Left kidney (tissue), 2 donors: Measurements from ENCODE around the gene NBEA. TPM values are rescaled to one million over a fixed set of nuclear protein-coding genes. Genes with fewer than 3 reads are reported as not detected.

Experiments used
- DNase-seq: peaks from one replicate; pipeline ENCODE4 v3.0.0-alpha.2; 2013
- polyA plus RNA-seq: library from polyadenylated mRNA; unstranded; fragments of 120-200 nt; gene quantifications from one replicate; pipeline ENCODE4 v1.2.1, GENCODE V29; 2013; ENCODE audit not compliant: insufficient read length

The NBEA gene
- polyA plus RNA-seq, 1 donor = 19.8 TPM

DNA sequence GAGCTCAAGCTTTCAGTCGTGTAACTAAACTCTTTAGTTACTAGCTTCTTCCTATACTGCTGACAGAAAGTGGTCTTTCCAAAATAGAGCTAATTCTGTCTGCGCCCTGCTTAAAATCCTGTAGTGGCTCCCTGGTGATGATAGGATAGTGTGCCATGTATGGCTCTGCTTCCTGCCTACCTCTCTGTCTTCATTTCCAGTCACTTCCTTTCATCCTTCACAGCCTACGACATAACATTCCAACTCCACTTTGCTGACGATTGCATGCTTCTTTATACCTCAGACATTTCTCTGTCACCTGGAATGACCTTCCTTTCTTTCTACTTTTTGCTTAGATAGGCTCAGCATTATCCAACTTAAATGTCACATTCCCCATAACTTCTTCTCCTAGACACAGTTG, 343.6 kb downstream of the NBEA start:
- no peak for DNase-seq

DNA sequence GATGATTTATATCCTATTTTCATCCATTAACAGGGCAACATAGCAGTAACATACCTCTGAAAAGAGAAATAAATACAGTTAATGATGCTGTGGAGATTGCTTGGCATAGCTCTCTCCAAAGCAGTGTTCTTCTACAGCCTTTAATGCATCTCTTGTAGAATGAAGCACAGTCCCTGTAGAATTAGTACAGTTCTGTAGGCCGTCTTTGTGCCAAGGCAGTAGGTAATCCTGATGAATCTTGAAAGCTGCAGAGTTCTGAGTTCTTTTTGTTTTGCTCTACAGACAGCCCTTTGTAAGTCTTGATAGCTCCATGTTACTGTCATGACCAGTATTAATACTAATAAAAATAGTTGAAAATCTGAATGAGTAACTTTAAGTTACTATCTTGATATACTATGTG, 350.3 kb downstream of the NBEA start:
- no peak for DNase-seq

DNA sequence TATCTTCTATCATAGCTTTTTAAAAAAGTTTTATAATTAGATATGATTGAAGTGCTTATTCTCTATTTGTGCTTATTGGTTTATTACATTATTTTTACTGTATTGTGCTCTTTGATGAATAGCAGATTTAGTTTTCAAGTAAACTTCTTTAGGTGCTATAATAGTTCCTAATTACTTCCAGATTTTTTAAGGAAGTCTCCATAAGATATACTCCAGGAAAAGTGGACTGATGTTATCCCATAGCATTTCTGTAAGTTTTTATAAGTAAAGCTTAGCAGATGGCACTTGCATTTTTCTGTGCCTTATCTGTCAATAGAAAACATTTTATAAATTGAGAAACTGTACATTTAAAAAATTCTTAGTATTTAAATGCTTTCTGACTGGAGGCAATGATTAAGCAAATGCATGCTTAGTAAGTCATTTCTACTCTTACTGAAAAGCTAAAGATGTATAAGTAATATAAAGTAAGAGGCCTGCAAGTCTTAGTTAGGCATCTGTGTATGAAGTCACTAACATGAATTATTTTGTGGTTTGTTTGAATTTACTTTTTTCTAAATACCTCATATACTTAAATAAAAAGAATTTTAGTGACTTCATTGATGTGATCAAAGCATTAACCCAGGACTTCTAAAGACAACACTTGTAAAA, 351.6 kb downstream of the NBEA start:
- DNase-seq = no peak

DNA sequence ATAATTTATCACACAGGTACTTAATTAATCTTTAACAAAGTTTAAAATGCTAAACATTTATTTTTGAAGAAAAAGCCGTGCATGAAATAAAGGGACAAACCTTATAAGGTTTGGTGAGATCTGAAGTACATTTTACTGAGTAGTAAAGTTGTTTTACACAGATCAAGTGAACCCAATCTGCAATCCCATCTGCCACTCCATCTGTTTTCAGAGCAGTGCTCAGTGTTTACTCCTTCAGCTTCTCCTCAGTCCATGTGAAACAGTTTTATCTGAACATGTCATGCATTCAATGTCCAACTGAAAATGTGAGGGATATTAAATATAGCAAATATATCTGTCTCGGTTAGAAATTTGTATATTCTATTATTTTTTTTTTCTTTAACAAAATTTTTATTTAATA, 367.6 kb downstream of the NBEA start:
- no peak for DNase-seq

DNA sequence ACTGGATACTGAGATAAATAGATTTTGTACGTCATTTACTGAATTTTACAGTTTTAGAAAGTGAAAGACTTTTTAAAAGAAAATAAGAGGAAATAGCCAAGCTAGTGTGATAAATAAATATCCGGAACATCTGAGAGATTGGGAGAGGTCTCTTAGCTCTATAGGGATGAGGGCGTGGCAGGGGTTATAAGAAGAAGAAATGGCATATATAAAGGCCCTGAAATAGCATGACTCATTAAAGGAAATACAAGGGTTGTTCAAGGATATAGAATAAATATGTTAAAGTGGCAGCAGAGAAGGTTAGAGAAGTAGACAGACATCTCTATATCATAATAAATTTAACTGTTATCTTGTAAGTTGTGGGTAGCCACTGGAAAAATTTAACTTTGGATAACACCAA, 390.1 kb downstream of the NBEA start:
- DNase-seq = no peak

DNA sequence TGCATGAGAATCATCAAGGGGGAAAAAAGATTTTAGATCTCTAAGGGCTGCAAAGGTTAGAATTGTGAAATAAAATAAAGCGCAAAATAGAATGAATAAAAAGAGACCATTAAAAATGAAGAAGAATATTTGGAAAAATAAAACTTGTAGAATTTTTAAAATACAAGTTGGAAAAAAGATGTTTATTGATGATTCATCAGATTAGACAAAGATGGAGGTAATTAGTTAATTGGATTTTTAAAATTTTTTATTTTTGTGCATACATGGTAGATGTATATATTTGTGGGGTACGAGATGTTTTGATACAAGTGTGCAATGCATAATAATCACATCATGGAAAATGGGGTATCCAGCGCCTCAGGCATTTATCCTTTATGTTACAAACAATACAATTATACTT, 391.1 kb downstream of the NBEA start:
- DNase-seq = no peak

DNA sequence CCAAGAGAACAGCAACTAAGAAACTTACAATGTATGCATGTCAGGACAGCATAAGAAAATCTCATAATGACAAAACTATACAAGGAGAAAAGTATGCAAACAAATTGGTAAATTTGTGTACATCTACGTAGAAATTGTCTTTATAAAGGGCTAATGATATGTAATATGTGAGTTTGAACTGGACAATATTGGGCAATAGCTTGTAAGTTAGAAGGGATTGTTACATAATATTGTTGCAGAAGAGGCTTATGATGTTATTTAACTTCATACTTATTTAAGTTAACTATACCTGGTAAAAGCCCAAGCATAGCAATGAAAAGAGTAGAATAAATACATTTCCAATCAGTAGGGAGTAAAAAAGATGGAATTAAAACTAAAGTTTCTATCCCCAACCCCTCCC, 400.4 kb downstream of the NBEA start:
- no peak for DNase-seq

DNA sequence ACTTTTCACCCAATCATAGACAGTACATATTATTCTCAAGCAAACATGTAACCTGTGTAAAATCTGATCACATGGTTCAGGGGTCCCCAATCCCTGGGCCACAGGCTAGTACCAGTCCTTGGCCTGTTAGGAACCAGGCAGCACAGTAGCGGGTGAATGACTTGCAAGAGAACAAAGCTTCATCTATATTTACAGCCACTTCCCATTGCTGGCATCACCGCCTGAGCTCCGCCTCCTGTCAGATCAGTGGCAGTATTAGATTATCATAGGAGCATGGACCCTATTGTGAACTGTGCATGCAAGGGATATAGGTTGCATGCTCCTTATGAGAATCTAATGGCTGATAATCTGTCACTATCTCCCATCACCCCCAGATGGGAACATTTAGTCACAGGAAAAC, 401.3 kb downstream of the NBEA start:
- no peak for DNase-seq

DNA sequence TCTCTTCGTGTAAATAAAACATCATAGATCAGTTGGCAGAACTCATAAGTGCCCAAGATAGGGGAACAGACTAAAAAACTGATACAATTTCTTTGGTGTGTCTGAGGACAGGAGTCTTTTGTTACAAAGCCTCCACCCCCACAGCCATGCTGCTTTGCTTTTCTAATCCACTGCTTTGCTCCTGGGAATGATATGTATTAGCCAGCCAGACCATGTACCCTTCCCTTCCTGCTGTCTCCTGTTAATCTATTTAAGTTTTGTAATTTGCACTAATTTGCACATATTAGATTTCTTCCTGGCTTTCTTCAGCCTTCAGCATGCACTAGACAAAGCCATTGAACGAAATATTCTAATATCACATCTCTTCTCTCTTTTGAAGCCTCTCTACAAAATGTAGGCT, 403.9 kb downstream of the NBEA start:
- no peak for DNase-seq

DNA sequence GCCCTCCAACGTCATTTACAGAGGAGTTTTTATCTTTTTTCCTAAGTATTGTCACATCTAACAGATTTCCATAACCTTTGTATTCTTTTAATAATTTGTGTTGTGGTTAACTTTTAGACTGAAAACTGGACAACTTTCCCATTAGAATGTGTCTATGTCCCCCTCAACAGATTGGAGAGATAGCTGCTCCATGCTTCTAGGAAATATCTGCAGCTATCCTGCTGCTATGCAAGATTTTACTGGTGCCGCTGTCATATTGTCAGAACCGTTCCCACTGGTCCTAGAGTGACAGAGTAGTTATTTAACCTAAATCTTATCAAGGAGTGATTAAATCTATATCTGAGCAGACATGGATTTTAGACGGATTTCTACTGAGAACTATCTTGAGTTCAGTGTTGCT, 404.4 kb downstream of the NBEA start:
- no peak for DNase-seq

DNA sequence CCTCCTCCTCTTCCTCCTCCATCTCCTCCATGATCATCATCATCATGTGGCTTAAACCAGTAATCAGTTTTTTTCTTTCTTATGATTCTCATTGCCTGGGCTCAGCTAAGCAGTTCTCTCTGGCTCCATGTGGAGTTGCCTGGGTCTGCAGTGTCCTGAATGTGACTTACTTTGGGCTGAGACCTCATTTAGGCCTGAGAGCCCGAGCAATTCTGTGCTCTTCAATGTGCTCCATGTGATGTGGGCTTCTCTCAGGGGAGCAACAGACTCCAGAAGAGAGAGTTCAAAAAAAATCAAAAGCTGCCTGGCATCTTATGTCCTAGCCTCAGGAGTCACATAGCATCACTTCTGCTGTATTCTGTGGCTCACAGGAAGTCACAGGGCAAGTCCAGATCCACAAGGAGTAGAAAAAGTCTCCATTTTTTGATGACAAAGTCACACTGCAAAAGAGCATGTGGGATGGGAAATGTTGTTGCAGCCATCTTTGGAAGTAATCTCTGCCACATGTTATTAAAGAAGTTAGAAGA, 405.7 kb downstream of the NBEA start:
- DNase-seq = no peak

DNA sequence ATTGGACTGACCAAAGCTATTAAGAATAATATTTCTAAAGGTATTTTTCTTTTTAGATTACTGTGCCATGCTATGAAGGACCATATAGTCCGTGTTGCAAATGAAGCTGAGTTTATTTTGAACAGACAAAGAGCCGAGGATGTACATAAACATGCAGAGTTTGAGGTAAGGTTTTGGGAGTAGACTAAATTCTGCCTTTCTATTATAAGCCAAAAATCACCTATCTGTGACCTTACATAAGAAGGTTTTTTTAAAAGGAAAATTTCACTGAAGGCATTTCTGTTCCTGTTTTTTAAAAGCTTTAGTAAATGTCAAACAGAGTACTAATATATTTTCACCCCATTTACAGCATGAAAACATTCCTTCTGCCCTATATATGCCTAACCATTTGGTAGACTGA, 407.0 kb downstream of the NBEA start:
- no peak for DNase-seq

DNA sequence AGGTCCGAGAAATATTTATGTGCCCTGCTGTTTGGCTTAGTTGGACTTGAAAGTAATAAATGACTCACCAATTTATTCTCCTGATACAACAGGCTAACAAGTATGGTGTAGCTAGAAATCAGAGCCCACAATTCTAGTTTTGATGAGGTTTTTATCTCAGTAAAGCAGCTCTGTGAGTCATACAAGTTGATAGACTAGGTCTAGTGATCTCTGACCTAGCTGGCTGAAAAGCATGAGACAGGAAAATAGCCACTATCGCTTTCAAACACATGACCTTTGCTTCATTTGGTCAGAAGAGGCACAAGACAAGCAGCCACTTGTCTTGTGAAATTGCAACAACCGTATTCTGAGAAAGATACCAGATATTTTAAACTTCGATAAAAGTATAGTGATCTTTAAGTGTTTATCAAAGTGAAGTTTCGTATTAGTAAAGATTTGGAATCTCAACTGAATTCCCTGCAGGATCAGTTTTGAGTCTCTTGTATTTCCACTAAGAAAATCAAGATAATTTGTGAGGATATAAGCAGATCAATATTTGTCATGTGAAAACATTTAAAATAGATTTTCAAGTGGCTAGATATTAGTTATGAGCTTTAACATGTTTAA, 407.7 kb downstream of the NBEA start:
- DNase-seq = no peak

DNA sequence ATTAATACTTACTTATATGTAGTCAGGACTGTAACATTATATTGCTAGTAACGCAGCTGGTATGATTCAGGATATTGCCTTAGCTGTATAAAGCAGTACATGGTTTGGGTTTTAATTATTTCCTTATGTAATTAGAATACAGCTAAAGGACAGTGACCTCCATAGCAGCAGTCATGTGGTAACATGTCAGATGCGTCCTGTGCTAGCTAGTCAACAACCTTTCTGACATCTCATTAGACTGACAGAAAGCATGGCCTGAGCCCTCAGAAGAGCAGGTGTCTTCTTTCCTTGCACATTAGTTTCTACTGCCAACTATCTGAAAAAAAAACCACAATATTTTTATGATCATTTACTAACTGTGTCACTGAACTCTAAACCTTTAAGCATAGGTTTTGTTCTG, 412.2 kb downstream of the NBEA start:
- no peak for DNase-seq

DNA sequence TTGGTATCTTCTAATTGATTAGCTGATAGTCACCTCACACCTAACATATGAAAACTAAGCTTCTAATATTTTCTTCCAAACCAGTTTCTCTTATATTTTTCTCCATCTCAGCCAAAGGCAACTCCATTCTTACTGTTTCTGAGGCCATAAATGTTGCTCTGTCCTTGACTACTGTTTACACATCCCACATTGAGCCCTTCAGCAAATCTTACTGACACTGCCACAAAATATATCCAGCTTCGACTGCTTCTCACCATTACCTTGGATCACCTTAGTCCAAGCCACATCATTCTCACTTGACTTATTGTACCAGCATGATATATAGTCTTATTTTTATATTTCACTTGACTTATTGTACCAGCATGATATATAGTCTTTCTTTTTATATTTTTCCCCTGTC, 412.8 kb downstream of the NBEA start:
- no peak for DNase-seq

DNA sequence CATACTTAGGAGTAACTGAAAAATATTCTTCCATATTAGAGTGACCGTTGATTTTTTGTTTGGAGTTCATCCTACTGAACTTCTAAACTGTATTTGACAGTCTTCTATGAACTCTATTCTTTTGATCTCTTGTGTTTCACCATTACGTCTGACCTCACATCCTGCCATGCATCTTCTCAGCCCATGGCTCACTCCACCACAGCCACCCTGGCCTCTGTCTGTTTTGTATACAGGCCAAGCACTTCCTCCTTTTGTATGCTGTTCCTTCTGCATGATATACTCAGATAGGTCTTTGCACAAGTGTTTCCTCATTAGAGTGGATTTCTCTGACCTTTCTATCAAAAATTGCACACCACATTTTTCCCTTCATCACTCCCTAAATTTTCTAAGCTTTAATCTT, 414.5 kb downstream of the NBEA start:
- DNase-seq = no peak

DNA sequence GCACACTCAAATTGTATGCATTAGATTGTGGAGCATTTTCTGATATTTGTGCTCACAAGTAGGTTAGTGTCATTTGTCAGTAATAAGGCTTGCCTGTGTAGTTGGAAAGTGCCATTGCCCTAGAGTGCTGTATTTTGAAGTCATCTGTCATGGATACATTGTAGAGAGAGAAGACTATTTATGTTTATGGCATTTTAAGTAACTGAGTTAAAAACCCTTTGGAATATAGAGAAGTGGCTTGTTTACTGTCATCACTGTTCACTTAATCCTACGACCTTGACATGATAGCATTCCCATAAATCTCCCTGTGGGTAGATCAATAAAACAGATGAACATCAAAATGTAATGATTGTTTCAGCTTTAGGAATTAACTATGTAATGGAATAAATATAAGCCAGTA, 423.8 kb downstream of the NBEA start:
- DNase-seq = no peak

DNA sequence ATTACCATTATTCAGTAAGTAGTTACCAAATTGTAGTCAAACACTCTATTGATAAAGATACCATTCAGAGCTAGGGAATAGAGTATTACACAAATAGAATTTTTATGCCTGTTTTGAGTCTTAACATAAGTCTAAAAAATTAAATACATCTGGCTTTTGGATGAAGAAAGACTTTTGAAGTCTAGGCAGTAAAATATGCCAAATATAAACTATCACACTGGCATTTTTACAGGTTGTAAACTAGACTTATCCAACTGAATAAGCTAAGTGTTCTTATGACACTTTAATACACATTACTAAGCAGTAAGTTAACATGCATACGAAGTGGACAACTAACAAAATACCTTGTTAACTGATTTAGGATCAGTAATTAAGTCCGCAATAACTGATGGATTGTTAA, 425.5 kb downstream of the NBEA start:
- DNase-seq = no peak

DNA sequence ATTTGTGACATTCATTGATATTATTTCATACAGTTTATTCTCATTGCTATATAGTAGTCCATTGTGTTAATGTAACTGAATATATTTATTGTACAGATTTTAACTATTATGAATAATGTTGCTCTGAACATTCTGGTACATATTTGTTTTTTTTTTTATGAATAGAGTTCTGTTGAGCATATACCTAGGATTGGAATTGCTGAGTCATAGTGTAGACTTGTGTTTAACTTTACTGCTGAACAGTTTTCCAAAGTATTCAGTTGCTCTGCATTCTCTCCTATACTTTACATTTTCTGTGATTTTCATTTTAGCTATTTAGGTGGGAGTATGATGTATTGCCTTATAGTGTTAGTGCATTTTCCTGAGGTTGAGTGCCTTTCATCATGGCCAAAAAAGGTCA, 436.9 kb downstream of the NBEA start:
- no peak for DNase-seq

DNA sequence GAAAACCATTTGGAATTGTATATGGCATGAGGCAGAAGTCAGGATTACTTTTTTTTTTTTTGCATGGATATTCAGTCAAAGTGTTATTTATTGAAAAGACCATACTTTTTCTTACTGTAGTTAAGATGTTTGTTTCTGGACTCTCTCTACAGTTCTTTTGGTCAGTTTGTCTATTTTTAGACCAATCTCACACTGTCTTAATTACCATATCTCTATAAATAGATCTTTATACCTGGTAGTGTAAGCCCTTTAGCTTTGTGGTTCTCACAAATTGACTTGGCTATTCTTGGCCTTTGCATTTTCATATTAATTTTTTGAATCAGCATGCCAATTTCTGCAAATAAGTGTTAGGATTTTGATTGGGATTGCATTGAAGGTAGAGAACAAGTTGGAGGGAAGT, 437.6 kb downstream of the NBEA start:
- no peak for DNase-seq

DNA sequence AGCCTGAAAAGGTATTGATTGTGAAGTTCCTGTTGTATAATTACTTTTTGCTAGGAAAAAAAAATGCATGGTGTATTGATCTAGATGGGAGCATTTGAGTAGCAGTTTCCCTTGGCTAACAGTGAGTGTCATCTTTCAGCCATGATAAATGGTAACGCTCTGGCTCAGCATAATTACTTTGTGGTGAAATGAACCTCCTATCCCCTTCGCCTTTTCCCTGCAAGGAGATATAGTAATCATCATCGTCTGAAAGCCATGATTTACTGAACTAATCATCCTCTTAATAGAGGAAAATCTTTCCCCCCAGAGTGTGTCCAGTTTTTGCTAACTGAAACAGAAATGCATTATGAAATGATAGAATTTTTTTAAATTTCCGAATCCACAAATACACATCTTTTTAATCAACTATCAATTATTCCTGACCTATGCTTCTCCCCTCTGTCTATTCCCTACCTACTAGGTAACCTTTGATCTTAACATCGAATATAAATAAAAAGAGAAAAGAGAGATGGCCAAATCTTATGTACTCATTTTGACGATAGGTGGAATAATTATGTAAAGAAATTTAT, 445.7 kb downstream of the NBEA start:
- DNase-seq = no peak

DNA sequence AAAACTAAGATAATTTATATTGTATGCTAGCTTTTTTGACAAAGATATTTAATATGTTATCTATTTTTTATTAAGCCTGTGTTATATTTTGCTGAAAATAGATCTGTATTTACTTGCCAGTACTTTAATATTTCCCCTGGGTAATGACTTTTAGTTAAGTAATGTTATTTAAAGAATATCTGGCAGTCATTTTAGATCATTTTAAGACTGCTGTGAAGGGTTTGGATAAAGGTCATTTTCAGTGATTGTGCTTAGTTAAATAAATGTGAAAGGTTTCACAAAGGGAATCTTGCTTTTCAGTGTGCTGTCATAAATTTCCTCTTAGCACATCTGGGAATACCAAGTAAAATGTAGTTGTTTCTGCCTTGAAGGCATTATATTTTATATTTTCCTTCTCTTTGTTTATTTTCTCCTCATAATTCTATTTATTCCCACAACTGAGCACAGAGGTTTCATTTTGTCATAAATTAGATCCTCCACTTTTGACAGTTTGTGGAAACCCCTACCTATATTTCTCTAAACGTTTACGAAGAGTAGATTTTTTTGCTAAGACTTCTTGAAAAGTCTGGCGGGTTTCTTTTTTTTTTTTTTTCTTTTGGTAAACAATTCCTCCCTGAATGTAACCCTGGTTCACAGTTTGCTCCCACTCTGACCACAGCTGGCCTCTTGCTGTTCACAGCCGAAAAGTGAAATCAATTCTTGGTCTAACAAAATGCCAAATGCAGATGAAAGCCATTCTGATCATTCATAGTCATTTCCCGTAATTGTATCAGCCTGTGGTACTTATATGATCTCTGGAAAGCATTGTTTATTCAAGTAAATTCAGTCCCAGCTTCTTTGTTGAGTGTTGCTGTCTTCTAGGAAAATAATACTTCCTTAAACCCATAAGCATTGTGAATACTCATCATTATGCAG, 446.6 kb downstream of the NBEA start:
- DNase-seq = peak; percentile 29

DNA sequence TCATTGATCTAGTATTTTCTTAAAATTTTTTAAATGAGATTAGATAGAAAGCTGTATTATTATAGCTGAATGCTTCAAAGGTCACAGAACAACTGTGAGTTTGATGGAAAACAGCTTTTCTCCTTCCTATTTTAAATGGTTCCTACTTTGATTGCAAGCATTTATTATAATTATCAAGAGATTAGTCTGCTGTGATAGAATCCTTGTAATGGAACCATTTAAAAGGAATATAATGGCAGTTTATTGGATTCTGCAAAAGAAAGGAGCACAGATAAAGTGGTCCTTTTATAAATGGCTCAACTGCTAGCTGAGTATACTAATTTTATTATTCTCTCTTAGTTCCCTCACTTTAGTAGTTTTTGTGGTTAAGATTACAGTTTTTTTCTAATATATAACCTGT, 447.5 kb downstream of the NBEA start:
- DNase-seq = no peak
